MCF 10A (cell line): ENCODE results near the gene ATG14. TPM values are rescaled to one million over a fixed set of nuclear protein-coding genes. Genes with fewer than 3 reads are reported as not detected.

Source experiments
- BruUV-seq: library from RNA; stranded (reverse); fragments of 400-500 nt; replicated peaks from 2 replicates; lab custom pipeline; 2021; lab: Mats Ljungman, UMichigan
- CTCF ChIA-PET: fragments of 300-600 bp; sonication (Branson Sonifier 250); formaldehyde crosslinking; extraction: SDS; loops from one replicate; lab custom pipeline; 2021; ENCODE audit warnings: antibody characterized with exemption, inconsistent platforms; lab: Yijun Ruan, JAX
- POLR2A ChIA-PET: fragments of 300-600, 350-650 bp; sonication (Branson Sonifier 250); formaldehyde crosslinking; extraction: SDS; loops from one replicate; lab custom pipeline; 2020; ENCODE audit warnings: antibody characterized with exemption, inconsistent platforms; lab: Yijun Ruan, JAX
- DNase-seq: peaks from one replicate; pipeline ENCODE4 v3.0.0-alpha.2; 2018; ENCODE audit not compliant: unreplicated experiment
- H3K27ac Mint-ChIP-seq: one replicate; pipeline ENCODE4 v1.8.0; 2022; ENCODE audit warnings: mild to moderate bottlenecking, low read depth, mixed read lengths; ENCODE audit not compliant: unreplicated experiment
- H3K27me3 Mint-ChIP-seq: one replicate; pipeline ENCODE4 v1.8.0; 2022; ENCODE audit warnings: mixed read lengths; ENCODE audit not compliant: insufficient read depth, unreplicated experiment
- H3K36me3 Mint-ChIP-seq: one replicate; pipeline ENCODE4 v1.8.0; 2022; ENCODE audit warnings: mild to moderate bottlenecking, moderate library complexity, mixed read lengths; ENCODE audit not compliant: insufficient read depth, unreplicated experiment
- H3K4me1 Mint-ChIP-seq: one replicate; pipeline ENCODE4 v1.8.0; 2022; ENCODE audit warnings: mixed read lengths; ENCODE audit not compliant: insufficient read depth, unreplicated experiment
- H3K4me3 Mint-ChIP-seq: one replicate; pipeline ENCODE4 v1.8.0; 2022; ENCODE audit warnings: mild to moderate bottlenecking, moderate library complexity, mixed read lengths; ENCODE audit not compliant: unreplicated experiment
- H3K9me3 Mint-ChIP-seq: one replicate; pipeline ENCODE4 v1.8.0; 2022; ENCODE audit warnings: mixed read lengths; ENCODE audit not compliant: unreplicated experiment
- intact Hi-C: fragments of 100-400 bp; cut with micrococcal nuclease; formaldehyde crosslinking; loops from 2 replicates; pipeline ENCODE4 v1.14.1; 2022
- total RNA-seq: library from RNA; stranded (reverse); gene quantifications from 2 replicates; pipeline ENCODE4 v1.2.3, GENCODE V29; 2022
- TF ChIP-seq, protein P1 (sequence below): fragments of 200-600 bp; IDR thresholded peaks from one replicate; pipeline ENCODE4 v1.8.0; 2022; ENCODE audit warnings: antibody characterized with exemption, mild to moderate bottlenecking; ENCODE audit not compliant: unreplicated experiment

The ATG14 gene
- total RNA-seq, 1 experiment from 2014 or later = 6.6 TPM

- intact Hi-C loops = no loop called here
- TF ChIP-seq, protein P1, sequence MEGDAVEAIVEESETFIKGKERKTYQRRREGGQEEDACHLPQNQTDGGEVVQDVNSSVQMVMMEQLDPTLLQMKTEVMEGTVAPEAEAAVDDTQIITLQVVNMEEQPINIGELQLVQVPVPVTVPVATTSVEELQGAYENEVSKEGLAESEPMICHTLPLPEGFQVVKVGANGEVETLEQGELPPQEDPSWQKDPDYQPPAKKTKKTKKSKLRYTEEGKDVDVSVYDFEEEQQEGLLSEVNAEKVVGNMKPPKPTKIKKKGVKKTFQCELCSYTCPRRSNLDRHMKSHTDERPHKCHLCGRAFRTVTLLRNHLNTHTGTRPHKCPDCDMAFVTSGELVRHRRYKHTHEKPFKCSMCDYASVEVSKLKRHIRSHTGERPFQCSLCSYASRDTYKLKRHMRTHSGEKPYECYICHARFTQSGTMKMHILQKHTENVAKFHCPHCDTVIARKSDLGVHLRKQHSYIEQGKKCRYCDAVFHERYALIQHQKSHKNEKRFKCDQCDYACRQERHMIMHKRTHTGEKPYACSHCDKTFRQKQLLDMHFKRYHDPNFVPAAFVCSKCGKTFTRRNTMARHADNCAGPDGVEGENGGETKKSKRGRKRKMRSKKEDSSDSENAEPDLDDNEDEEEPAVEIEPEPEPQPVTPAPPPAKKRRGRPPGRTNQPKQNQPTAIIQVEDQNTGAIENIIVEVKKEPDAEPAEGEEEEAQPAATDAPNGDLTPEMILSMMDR = no peak
- ChIA-PET POLR2A (interaction anchor here (0.8 to 1.5 kb wide), 2 partner anchors 25 to 26 kb away, joined by 3 to 5 read pairs; no protein-coding TSS in a partner anchor), CTCF (interaction anchor here (0.6 to 1.2 kb wide), 4 partner anchors 24 to 1161 kb away, joined by 3 to 4 read pairs (median 3); no protein-coding TSS in a partner anchor)
- H3K9me3 Mint-ChIP-seq = no peaks in the 10 kb centered on the region
- no peak overlapping the region for H3K4me3 Mint-ChIP-seq
- no TSS peak for BruUV-seq
- peak; percentile 23 for DNase-seq
- no peak overlapping the region for H3K27ac Mint-ChIP-seq
- no peaks in the 10 kb centered on the region for H3K36me3 Mint-ChIP-seq
- no peaks in the 10 kb centered on the region for H3K27me3 Mint-ChIP-seq
- peaks cover 15% of the 10 kb centered on the region for H3K4me1 Mint-ChIP-seq
Observed at GRCh38 chr14:55329999-55330710, 81.5 kb downstream of the ATG14 start.

- Mint-ChIP-seq H3K4me3 (no peak overlapping the region), H3K36me3 (no peaks in the 10 kb centered on the region), H3K27me3 (no peaks in the 10 kb centered on the region), H3K27ac (no peak overlapping the region), H3K4me1 (peaks cover 9% of the 10 kb centered on the region), H3K9me3 (no peaks in the 10 kb centered on the region)
- TF ChIP-seq, protein P1 = no peak
- BruUV-seq = no TSS peak
- intact Hi-C loops = no loop called here
- POLR2A ChIA-PET = interaction anchor here (0.8 kb wide), 1 partner anchor 22 kb away, joined by 4 read pairs; no protein-coding TSS in a partner anchor
- CTCF ChIA-PET = interaction anchor here (0.5 to 1.4 kb wide), 5 partner anchors 21 to 110 kb away, joined by 3 to 4 read pairs (median 3); partner anchors contain the start of gene FBXO34
- no peak for DNase-seq
Observed at GRCh38 chr14:55328317-55328716, 83.3 kb downstream of the ATG14 start.

DNA sequence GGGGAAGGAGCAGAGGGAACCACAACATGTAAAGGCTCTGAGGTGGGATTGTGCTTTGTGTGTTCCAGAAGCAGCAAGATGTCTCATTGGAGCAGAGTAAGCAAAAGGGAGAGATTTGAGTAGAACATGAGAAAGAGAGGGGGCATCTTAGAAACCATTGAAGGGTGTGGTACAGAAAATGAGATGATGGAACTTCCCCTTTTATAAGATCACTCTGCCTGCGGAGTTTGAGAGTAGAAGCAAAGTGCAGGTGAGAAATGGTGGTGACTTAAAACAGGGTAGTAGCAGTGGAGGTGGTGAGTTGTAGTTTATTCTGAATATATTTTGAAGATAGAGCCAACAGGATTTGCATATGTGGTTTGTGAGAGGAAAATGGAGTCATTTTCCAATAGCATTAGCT, 84.5 kb downstream of the ATG14 start:
- Mint-ChIP-seq H3K4me1 (peaks cover 3% of the 10 kb centered on the region), H3K9me3 (no peaks in the 10 kb centered on the region), H3K27me3 (no peaks in the 10 kb centered on the region), H3K4me3 (no peak overlapping the region), H3K36me3 (no peaks in the 10 kb centered on the region), H3K27ac (no peak overlapping the region)
- intact Hi-C loops = no loop called here
- POLR2A ChIA-PET = no interaction called here
- TF ChIP-seq, protein P1 = no peak
- CTCF ChIA-PET = interaction anchor here (1.0 to 1.4 kb wide), 2 partner anchors 23 to 57 kb away, joined by 4 read pairs; partner anchors contain the start of gene FBXO34
- DNase-seq = no peak
- no TSS peak for BruUV-seq

DNA sequence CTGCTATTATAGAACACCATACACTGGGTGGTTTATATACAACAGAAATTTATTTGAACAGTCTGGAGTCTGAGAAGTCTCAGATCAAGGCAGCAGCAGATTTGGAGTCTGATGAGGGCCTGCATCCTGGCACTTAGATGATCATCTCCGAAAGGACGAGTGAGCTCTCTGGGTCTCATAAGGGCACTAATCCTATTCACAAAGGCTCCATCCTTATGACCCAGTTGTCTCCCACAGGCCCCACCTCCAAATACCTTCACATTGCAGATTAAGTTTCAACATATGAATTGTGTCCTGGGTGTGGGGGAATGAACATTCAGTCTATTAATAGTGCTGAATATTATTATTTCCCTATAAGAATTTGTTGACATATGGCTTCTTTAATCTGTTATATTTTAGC, 86.8 kb downstream of the ATG14 start:
- intact Hi-C loops = no loop called here
- Mint-ChIP-seq H3K27me3 (no peaks in the 10 kb centered on the region), H3K27ac (no peak overlapping the region), H3K4me1 (no peaks in the 10 kb centered on the region), H3K36me3 (peaks cover 3% of the 10 kb centered on the region), H3K4me3 (no peak overlapping the region), H3K9me3 (no peaks in the 10 kb centered on the region)
- no TSS peak for BruUV-seq
- TF ChIP-seq, protein P1 = no peak
- POLR2A ChIA-PET = no interaction called here
- DNase-seq = no peak
- CTCF ChIA-PET = interaction anchor here (0.7 kb wide), 1 partner anchor 21 kb away, joined by 5 read pairs; no protein-coding TSS in a partner anchor
